ENCODE measurements around the gene ANKRD12. TPM values are rescaled to one million over a fixed set of nuclear protein-coding genes. Genes with fewer than 3 reads are reported as not detected.
"Not testable (repeated sequence)": the region's sequence is repeated elsewhere in the genome, so short reads cannot be mapped to it uniquely, and the experiment has no call there.

Gene ANKRD12
- 10 to 100 TPM; 45.6 to 51.5 TPM for total RNA-seq
- long read RNA-seq, partial matches to known transcripts, result 12 of 20 reads
- long read RNA-seq, other reads (novel, unspliced or antisense), result 8 of 20 reads

DNA sequence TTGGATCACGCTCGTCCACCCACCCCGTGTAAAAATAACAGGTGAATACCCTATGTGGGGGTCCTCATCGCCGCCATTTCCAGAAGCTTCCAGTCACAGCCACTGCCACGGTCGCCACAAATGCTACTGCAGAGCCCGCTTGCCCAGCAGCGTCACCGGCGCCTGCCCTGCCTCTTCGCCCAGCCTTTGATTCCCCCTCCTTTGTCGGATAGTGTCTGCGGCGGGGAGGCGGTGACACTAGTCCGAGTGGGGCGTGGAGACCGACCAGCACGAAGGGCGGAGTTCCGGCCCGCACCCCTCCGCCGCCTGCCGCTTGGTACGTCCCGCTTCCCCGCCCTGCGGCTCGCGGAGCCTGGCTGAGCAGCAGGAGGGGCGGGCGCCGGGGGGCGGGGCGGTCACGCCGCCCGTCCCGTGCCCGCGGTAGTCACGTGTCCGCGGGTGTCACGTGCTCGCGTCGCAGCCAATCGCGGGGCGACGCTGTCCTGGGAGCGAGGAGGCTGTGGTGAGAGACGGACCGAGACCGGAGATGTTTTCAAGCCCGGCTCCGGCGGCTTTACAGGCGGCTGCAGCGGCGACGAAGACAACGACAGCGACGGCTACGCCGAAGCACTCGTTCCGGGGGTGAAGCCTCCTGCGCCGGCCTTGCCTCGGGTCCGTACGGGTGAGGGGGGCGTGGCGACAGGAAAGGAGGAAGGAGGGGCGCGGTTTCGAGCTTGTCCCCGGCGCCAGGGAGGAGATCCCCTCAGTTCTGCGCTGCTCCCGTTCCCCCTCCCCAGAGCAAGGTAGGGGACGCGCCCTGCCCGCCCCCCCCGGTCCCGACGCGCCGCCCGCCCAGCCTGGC, at the start of gene ANKRD12:
Gene ANKRD12 (plus strand): TSS at position 467 of the 841 bp plus-strand sequence. CDS start 45,652 bp downstream, outside the sequence.
- intact Hi-C loops (cut with DNase I), result loop anchor here (5.0 kb wide), 1 partner anchor 34 kb away; the partner anchor contains the start of gene NDUFV2 (in 2 of the 2)
- ATAC-seq (peak; percentile 97 to 98), DNase-seq (peak; percentile 97)

GRCh38 chr18:9087144-9087543, 49.4 kb upstream of the ANKRD12 start:
- intact Hi-C loops (cut with DNase I), result no loop called here
- no peak for ATAC-seq

GRCh38 chr18:9088252-9088651, 48.3 kb upstream of the ANKRD12 start:
- ATAC-seq (no peak), DNase-seq (no peak)
- intact Hi-C loops (cut with DNase I), result no loop called here

More at GRCh38 chr18:9087144-9087543, 49.4 kb upstream of the ANKRD12 start:
- DNase-seq, result no peak

DNA sequence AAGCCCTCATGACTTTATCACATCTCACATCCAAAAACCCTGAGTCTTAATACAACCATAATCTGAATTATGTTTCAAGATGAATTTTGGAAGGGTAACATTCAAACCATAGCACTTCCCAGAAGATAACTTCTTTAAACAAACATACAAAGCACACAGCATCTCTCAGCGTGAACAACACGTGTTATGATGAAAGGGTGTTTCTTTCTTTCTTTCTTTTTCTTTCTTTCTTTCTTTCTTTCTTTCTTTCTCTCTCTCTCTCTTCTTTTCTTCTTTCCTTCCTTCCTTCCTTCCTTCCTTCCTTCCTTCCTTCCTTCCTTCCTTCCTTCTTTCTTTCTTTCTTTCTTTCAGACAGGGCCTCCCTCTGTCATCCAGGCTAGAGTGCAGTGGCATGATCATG, 47.9 kb upstream of the ANKRD12 start:
- DNase-seq; intact Hi-C loops (cut with DNase I); ATAC-seq: not testable (repeated sequence)

GRCh38 chr18:9090578-9090977, 46.0 kb upstream of the ANKRD12 start:
- intact Hi-C loops (cut with DNase I), result no loop called here
- no peak for DNase-seq
- no peak for ATAC-seq

GRCh38 chr18:9091066-9091476, 45.5 kb upstream of the ANKRD12 start:
- intact Hi-C loops (cut with DNase I), result no loop called here
- ATAC-seq (no peak), DNase-seq (no peak)

GRCh38 chr18:9092665-9093064, 43.9 kb upstream of the ANKRD12 start:
- ATAC-seq, result peak; percentile 18 to 27

DNA sequence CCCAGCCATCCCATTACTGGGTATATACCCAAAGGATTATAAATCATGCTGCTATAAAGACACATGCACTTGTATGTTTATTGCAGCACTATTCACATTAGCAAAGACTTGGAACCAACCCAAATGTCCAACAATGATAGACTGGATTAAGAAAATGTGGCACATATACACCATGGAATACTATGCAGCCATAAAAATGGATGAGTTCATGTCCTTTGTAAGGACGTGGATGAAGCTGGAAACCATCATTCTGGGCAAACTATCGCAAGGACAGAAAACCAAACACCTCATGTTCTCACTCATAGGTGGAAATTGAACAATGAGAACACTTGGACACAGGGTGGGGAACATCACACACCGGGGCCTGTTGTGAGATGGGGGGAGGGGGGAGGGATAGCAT, 43.5 kb upstream of the ANKRD12 start:
- not testable (repeated sequence) for DNase-seq

More at GRCh38 chr18:9092665-9093064, 43.9 kb upstream of the ANKRD12 start:
- no peak for DNase-seq
- intact Hi-C loops (cut with DNase I), result no loop called here

GRCh38 chr18:9094307-9095226, 42.0 kb upstream of the ANKRD12 start:
- ATAC-seq, result no peak

More for the DNA sequence above, 43.5 kb upstream of the ANKRD12 start:
- intact Hi-C loops (cut with DNase I); ATAC-seq: not testable (repeated sequence)

GRCh38 chr18:9095297-9096006, 41.1 kb upstream of the ANKRD12 start:
- DNase-seq (no peak), ATAC-seq (no peak)
- intact Hi-C loops (cut with DNase I), result no loop called here

More at GRCh38 chr18:9094307-9095226, 42.0 kb upstream of the ANKRD12 start:
- DNase-seq, result no peak
- intact Hi-C loops (cut with DNase I), result no loop called here

DNA sequence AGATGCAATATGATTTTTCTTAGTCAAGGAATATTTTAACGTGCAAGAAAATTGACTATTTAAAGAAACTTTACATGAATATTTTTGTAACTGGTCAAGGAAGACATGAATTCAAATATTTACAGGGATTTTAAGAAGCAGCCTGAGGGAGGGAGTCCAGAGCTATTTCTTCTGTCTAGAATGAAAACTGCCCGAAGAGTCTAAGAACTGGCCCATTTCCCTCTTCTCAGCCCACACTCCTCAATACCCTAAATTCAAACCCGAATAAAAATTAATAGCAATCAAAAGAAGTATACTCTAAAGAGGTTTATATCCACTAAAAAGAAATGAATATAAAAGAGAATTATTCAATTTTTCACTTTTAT, 40.6 kb upstream of the ANKRD12 start:
- intact Hi-C loops (cut with DNase I), result no loop called here
- no peak for ATAC-seq
- no peak for DNase-seq

- no peak for ATAC-seq
- intact Hi-C loops (cut with DNase I), result no loop called here
- no peak for DNase-seq
Observed at GRCh38 chr18:9096685-9097084, 39.9 kb upstream of the ANKRD12 start.

- ATAC-seq, result no peak
- DNase-seq, result no peak
- intact Hi-C loops (cut with DNase I), result no loop called here
Observed at GRCh38 chr18:9097349-9097748, 39.2 kb upstream of the ANKRD12 start.

DNA sequence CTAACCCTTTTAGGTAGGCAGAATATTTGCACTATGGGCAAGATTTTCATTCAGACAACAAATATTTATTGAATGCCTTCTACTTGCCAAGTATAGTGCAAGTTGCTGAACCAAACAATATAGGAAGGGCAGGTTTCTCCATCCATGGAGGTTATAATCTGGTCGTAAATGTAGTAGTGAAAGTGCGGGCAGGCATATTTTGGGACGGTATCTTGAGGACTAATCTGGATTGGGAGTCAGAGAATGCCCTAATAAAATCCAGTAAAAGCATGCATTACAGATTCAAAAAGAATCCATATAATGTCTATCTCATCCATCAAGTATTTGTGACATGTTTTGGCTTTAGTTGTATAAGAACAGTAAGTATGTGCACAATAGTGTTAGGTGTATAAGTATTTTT, 35.8 kb upstream of the ANKRD12 start:
- DNase-seq, result no peak
- intact Hi-C loops (cut with DNase I), result loop anchor here (5.0 kb wide), 1 partner anchor 37 kb away; the partner anchor contains the start of gene ANKRD12 (in 2 of the 2)
- no peak for ATAC-seq

GRCh38 chr18:9101730-9102507, 34.7 kb upstream of the ANKRD12 start:
- intact Hi-C loops (cut with DNase I), result loop anchor here (5.0 kb wide), 1 partner anchor 35 kb away; the partner anchor contains the start of gene ANKRD12 (in 2 of the 2)
- DNase-seq, result no peak
- peak; percentile 35 to 50 for ATAC-seq

GRCh38 chr18:9102508-9103375, 33.8 kb upstream of the ANKRD12 start, which contains the start of gene NDUFV2:
TSS of gene NDUFV2 (plus strand) at chr18:9102699. CDS start at chr18:9102744, 45 bp downstream.
- DNase-seq (peak; percentile 98), ATAC-seq (peak; percentile 98 to 99)
- intact Hi-C loops (cut with DNase I), result loop anchor here (5.0 kb wide), 1 partner anchor 35 kb away; the partner anchor contains the start of gene ANKRD12 (in 2 of the 2)

Data from left cardiac atrium (tissue), 4 donors.